Measurements from ENCODE around the gene RNF183. TPM values are rescaled to one million over a fixed set of nuclear protein-coding genes. Genes with fewer than 3 reads are reported as not detected.
A peak's percentile ranks its signal among the peaks of the same experiment; 100 is the strongest.
"Not testable (repeated sequence)": the region's sequence is repeated elsewhere in the genome, so short reads cannot be mapped to it uniquely, and the experiment has no call there.

The RNF183 gene
- polyA plus RNA-seq, 10 donors = 0.12 to 0.18 (median 0.13) TPM; not detected in 7

DNA sequence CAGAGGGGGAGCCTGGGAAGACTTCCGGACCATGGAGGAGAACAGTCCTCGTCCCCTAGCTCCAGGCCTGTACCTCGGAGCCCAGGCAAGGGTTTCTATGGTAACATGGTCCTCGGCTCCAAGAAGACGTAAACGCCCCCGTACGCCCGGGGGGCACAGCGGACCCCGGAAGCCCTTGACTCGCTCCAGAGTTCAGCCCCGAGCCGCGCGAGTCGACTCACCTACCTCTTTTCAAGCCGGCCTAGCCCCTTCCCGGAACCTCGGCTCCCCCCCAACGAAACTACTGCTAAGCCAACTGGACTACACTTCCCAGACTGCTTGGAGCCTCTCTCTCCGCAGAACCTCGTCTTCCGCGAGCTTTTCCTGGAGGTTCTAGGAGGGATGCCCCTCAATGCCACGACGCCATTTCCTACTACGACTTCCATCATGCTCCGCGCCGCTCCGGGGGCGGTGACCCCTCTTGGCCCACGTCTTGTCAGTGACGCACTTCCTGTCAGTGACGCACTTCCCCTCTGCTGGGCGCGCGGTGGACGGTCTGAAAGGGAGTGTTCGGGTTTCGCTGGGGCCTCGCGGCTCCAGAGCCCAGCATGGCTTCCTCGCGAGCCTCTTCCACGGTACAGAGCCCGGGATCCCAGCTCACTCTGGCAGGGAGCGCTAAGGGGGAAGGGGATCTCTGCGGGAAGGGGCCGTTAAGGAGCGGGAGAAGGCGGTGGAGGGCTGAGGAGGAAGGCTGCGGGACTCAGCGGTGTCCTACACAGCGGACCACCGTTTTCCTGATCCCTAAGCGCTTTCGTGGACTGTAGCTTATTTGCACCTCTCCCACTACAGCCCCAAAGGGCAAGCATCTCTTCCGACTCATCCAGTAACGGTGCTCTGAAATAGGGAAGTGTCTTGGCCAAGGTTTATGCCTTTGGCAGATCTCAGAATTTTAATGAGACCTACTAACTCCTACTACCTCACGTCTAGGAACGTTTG, 27.7 kb downstream of the RNF183 start, which contains the start of the genes CDC26 and PRPF4:
Gene CDC26, minus strand, starts transcription at position 416 of the 975 bp plus-strand sequence. CDS start 3,065 bp downstream, outside the sequence.
Gene PRPF4, plus strand, starts transcription at position 502 of the 975 bp plus-strand sequence. Its CDS starts 86 bp downstream, at position 588.
- DNase-seq = peak; percentile 98 to 99 (median 98)

DNA sequence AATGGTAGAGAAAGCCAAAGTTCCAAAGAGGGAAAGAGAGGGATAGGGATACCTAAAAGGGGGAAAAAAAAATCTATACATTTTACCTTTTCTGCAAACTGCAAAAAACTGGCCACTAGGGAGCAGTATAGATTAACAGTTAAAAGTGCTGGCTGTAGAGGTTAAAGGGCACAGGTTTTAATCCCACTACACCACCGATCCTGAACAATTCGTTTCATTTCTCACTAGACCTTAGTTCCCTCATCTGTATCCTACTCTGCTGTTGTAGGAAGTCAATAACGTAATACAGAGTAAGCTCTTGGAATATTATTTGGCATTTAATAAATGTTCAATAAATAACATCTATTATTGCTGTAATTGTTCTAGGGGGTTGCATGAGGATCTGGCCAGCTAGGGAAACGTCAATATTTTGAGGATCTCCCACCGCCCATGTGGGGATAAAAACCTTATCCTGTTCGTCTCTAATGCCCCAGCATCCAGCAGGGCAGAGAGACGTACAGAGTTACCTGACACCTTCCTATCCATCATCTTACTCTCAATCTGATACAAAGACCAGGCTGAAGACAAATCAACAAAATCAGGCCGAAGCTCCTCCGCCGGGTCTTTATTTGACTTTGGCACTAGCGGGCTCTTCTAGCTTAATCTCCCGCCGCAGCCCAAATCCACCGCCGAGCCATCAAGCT, 28.6 kb downstream of the RNF183 start:
- peak; percentile 53 to 76 (median 59) for DNase-seq

DNA sequence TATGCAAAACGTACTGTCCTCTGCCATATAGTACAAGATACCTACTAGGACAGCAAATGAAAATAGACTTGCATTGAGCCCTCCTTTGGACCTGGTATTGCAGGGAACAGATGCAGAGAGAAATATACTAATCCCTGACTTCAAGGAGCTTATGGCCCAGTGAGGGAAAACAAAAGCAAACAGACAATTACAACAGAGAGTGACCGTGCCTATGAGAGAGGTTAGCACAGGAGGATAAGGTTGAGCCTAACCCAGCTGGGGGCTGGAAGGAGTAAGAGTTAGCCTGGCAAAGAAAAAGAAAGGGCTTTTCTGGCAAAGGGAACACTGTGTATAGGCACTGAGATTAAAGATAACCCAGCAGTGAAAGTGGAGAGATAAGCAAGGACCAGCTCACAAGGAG, 33.3 kb downstream of the RNF183 start:
- DNase-seq = no peak

DNA sequence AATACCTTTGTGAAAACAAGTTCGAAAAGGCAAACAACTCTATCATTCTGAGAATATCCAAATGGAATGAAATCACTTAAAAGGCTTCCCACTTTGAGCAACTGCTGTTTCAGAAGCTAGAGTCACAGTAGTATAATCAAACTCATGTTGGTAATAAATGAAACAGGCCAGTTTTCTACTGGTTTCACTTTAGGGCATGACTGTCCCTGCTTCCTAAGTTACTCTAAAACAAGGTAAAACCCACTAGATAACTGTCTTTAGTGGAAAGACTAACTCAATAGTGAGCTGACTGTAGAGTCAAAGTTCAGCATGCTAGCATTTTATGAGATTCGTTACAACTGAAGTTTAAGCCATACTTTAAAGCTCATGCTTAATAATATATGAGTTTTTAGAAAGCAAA, 33.8 kb downstream of the RNF183 start:
- DNase-seq = no peak

DNA sequence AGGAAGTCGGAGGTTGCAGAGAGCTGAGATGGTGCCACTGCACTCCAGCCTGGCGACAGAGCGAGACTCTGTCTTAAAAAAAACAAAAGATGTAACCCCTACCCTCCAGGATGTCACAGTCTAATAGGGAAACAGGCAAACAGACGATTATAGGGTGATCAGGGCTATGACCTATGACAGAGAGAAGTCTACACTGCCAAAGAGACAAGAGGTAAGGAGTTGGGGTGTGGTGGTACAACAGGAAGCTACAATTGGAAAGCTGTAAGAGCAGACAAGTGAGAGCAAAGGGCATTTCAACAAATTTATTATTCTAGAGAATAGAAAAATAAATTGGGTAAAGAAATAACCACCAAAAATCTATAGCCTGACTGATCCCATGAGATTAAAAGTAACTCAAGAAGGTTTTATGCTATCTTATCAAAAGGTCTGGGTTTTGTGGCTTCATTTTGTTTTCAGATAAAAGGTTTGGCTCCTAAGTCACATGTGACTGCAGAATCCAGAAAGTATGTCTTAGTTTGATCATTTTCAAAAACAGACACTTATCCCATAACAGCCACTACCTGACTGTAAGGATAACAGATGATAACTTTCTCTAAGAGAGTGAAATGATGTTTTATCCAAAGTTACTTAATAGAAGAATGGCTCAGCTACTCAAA, 35.1 kb downstream of the RNF183 start:
- no peak for DNase-seq

DNA sequence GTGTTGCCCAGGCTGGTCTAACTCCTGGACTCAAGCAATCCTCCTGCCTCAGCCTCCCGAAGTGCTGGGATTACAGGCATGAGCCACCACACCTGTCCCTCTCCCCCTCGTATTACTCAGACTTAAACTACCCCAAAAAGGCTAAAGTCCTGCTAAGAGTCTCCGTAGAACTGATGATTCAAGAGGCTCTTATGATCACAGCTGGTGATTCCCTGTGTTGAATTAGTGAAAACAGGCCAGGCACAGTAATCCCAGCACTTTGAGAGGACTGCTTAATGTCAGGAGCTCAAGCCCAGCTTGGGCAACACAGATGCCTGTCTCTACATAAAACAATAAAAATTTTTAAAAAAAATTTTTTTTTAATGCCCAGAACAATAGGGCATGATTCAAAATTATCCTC, 37.0 kb downstream of the RNF183 start:
- no peak for DNase-seq

DNA sequence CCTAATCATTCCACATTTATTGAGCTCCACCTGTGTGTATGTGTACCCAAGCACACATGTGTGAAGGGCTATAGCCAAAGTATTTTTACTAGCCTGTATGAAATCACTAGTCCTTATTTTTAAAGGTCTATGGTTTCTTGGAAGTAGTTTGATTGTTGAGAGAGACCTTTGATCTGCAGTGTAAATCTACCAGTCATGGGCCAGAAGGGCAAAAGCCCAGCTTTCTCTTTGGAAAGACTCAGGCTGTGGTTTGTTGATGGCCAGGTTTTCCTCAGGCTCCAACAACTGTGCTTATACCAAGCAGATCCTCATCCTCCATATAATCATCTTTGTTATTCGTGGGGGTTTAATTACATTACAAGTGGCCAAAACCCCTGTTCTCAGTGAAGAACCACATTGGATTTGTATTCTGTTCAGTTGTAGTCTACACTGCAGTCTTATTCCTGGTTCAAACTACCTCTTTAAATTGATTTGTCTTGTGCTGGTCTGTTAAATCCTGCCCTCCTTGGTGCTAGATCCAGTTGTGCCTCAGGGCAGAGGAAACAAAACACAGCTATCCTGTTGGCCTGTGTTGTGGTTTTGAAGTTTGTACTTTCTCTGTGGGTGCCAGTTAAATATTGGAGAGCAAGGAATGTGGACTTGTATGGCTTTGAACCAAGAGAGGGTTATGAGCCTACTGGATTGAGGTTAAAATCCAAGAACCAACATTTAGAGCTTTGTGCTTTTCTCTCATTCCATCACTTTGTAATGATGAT, 41.1 kb downstream of the RNF183 start:
- DNase-seq = no peak

DNA sequence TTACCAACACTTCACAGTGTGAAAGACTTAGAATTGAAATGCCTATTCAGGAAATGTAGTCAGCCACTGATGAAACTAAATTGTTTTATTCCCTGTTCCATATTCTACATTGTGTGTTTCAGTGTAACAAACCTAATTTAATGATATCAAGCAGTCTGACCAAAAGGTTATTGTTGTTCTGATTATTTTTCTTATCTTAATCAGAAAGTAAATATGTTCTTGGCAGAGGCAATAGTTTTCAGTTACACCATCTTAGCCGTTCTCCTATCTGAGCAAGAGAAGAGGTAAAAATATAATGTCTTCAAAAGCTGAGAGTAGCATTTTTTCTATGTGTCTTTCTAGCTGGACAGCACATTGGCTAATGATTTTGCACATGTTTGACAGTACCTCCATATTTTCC, 44.9 kb downstream of the RNF183 start:
- DNase-seq = no peak

DNA sequence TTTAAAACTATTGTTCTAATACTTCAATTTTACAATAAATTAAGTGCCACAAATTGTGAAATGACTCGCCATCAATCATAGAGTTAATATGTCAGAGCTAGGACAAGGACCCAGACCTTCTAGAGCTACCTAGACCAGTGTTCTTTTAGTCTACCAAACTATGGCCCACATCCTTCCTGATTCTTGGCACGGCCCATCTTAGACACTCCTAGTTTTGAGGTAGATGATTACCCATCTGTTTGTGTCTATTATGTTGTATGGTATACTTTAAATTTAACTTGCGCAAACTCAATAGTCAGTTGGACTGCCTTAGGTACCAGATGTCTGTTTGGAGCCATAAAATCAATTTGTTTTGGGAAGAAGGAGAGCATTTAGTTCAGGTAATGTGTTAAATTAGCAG, 45.3 kb downstream of the RNF183 start:
- no peak for DNase-seq

DNA sequence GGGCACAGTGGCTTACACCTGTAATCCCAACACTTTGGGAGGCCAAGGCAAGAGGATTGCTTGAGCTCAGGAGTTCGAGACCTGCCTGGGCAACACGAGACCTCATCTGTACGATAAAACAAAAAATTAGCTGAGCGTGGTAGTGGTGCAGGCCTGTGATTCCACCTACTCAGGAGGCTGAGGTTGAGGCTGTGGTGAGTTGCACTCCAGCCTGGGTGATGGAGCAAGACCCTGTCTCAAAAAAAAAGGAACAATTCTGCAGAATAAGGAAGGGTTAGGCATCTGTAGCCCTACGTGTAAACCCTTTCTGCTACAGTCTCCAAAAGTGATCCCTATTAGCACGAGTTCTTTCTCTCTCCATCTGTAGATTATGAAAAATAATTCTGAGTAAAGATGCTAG, 47.7 kb downstream of the RNF183 start:
- DNase-seq = no peak

DNA sequence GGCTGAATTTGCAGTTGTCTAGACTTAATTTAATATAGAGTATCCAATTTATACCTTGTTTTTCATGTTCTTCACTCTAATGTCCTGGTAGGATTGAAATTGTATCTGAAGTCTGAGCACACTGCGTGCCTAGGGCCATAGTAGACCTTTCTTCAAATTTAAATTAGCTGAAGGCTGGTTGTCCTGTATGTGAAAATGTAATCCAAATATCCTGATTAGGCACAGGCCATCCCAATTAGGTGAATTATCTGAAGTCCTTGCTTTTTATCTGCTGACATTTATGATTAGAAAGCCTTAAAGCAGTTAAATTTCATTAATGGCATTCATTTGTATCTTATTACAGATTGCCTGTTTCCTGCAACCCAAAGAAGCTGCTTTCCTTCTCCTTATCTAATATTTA, 48.2 kb downstream of the RNF183 start:
- no peak for DNase-seq

DNA sequence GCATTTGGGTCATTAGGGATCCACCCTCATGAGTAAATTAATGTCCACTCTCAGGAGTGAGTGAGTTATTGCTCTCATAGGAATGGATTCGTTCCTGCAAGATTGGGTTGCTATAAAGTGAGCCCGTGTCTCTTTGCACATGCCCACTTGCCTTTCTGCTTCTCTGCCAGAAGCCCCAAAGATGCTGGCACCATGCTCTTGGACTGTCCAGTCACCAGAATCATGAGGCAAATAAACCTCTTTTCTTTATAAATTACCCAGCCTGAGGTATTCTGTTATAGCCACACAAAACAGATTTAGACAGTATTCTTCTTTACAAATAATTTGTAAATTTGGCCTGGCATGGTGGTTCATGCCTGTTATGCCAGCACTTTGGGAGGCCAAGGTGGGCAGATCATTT, 52.4 kb downstream of the RNF183 start:
- no peak for DNase-seq

DNA sequence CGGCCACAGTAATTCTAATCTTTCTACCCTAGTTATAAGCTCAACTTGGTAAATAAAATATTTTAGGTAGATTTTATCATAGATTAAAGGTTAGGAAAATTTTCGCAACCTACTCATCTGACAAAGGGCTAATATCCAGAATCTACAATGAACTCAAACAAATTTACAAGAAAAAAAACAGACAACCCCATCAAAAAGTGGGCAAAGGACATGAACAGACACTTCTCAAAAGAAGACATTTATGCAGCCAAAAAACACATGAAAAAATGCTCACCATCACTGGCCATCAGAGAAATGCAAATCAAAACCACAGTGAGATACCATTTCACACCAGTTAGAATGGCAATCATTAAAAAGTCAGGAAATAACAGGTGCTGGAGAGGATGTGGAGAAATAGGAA, 53.5 kb downstream of the RNF183 start:
- DNase-seq = not testable (repeated sequence)

DNA sequence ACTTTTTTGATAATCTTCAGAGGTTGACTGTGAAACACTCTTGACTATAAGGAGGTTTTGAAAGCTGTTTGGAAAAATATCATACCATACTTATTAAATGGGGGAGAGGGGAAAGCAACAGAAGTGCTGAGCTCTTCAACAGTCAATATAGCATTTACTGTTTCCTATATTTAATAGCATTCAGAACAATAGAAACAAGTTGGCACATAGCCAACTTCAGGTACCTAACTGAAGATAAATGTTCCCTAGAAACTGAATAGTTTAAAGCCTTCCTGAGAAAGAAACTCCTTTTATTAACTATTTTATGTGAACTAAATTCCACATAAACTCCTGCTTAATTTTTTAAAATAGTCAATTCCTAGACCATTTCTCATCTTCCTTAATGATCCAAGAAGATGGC, 55.5 kb downstream of the RNF183 start:
- DNase-seq = no peak

Other genes with a start within 250 kb of the RNF183 start
- gene ZFP37, start 246.7 kb downstream of the RNF183 start, polyA plus RNA-seq (ENCODE audit: insufficient read length in 10 of 10) = 1 to 10 TPM; 3.7 to 5.7 (median 4.6) TPM
- 1 to 10 TPM; 2.7 to 4.6 (median 3.4) TPM for gene SLC31A2, start 152.4 kb downstream of the RNF183 start, polyA plus RNA-seq (ENCODE audit: insufficient read length in 10 of 10)
- 10 to 100 TPM; 17.1 to 25.3 (median 20.2) TPM for gene FKBP15, start 82.1 kb downstream of the RNF183 start, polyA plus RNA-seq (ENCODE audit: insufficient read length in 10 of 10)
- gene SLC31A1, start 81.8 kb downstream of the RNF183 start, polyA plus RNA-seq (ENCODE audit: insufficient read length in 10 of 10) = 10 to 100 TPM in 7 of 10 donors, 1 to 10 TPM in 3; 6.7 to 13.2 (median 10.6) TPM
- gene CDC26, start 27.8 kb downstream of the RNF183 start, polyA plus RNA-seq (ENCODE audit: insufficient read length in 10 of 10) = 10 to 100 TPM; 18.8 to 39.3 (median 23.1) TPM
- 10 to 100 TPM; 15.8 to 23.7 (median 19.4) TPM for gene PRPF4, start 27.7 kb downstream of the RNF183 start, polyA plus RNA-seq (ENCODE audit: insufficient read length in 10 of 10)
- 1 to 10 TPM; 1.3 to 3.1 (median 2.3) TPM for gene WDR31, start 36.9 kb upstream of the RNF183 start, polyA plus RNA-seq (ENCODE audit: insufficient read length in 10 of 10)
- under 1 TPM; 0.32 to 0.94 (median 0.48) TPM for gene BSPRY, start 46.2 kb upstream of the RNF183 start, polyA plus RNA-seq (ENCODE audit: insufficient read length in 10 of 10)
- 1 to 10 TPM; 3.0 to 6.0 (median 4.6) TPM for gene HDHD3, start 73.6 kb upstream of the RNF183 start, polyA plus RNA-seq (ENCODE audit: insufficient read length in 10 of 10)
- 10 to 100 TPM; 15.1 to 24.8 (median 20.5) TPM for gene ALAD, start 97.9 kb upstream of the RNF183 start, polyA plus RNA-seq (ENCODE audit: insufficient read length in 10 of 10)
- gene POLE3, start 107.3 kb upstream of the RNF183 start, polyA plus RNA-seq (ENCODE audit: insufficient read length in 10 of 10) = 10 to 100 TPM; 41.2 to 55.9 (median 45.2) TPM
- gene C9orf43, start 107.4 kb upstream of the RNF183 start, polyA plus RNA-seq (ENCODE audit: insufficient read length in 10 of 10) = under 1 TPM; 0.19 to 0.60 (median 0.35) TPM
- gene RGS3, start 160.4 kb upstream of the RNF183 start, polyA plus RNA-seq (ENCODE audit: insufficient read length in 10 of 10) = 10 to 100 TPM; 34.8 to 61.2 (median 50.0) TPM